T-helper 1 cell (primary cell): ENCODE results near the gene TIMM9.
A peak's percentile ranks its signal among the peaks of the same experiment; 100 is the strongest.
"Not testable (repeated sequence)": the region's sequence is repeated elsewhere in the genome, so short reads cannot be mapped to it uniquely, and the experiment has no call there.

Source experiments
- DNase-seq, 5 donors: peaks; one replicate each; pipeline ENCODE4 v3.0.0-alpha.2; 2012 to 2020

The TIMM9 gene

DNA sequence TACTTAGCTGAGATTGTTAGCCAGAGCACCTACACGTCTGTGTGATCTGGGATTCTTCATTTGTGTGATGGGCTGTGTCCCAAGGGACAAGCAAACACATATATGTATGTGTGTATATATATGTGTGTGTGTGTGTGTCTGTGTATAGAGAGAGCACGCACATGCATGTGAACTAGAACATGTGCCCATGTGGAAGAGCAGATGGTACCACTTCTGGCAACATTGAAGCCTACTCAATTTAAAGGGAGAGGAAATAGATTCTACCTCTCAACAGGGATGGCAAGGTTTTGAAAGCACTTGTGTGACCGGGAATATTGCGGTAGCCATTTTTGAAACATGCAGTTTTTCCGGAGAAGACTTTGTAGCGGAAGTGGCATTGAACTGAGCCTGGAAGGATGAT, 30.2 kb downstream of the TIMM9 start:
- DNase-seq = no peak

- DNase-seq = peak; percentile 47 to 75 (median 54)
Observed at GRCh38 chr14:58395812-58396788, 31.2 kb downstream of the TIMM9 start, which contains the start of gene TOMM20L. Gene TOMM20L (plus strand): TSS chr14:58395930. CDS start chr14:58395958, 28 bp downstream.

- no peak for DNase-seq
Observed at GRCh38 chr14:58395562-58395811, 31.8 kb downstream of the TIMM9 start.

DNA sequence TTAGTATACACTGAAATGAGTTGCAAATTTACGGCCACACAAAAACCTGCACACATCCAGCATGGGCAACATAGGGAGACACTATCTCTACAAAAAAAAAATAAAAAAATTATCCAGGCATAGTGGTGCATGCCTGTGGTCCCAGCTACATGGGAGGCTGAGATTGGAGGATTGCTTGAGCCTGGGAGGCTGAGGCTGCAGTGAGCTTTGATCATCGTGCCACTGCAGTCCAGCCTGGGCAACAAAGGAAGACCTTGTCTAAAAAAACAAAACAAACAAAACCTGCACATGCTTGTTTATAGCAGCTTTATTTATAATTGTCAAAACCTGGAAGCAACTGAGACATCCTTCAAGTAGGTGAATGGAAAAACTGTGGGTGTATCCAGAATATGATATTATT, 36.5 kb downstream of the TIMM9 start:
- DNase-seq = no peak

GRCh38 chr14:58376791-58377190, 50.5 kb downstream of the TIMM9 start:
- DNase-seq = no peak

DNA sequence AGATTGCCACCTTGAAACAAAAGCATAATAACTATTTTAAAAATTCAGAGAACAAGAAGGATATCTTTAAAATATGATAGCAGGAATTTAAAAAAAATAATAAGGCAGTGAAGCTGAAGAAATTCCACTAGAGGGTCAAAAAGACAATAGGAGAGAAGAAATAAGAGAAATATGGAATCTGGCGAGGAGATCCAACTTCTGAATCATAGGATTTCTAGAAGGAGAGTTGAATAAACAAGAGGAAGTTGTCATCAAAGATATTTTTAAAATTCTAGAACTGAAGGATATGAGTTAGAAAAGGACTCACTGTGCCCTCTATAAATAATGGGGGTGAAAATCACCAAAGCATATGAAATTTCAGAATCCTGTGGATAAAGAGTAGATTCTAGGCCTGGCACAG, 58.4 kb downstream of the TIMM9 start:
- DNase-seq = no peak

DNA sequence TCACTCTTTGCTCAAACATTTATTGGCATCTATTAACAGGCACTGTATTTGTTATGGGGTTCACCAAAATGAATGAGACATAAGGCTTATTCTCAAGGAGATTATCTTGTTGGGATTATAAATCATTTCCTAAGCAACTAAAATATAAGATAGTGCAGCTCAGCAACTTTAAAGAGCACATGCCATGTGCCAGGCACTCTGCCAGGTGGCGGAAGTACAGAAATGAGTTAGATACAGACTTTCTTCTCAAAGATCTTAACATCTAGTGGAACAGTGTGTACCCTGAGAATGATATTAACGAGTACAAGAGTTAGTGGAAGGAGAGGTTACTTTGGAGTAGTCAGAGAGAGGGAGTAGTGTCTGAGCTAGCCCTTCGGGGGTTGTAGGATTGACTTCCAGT, 60.0 kb downstream of the TIMM9 start:
- DNase-seq = no peak

DNA sequence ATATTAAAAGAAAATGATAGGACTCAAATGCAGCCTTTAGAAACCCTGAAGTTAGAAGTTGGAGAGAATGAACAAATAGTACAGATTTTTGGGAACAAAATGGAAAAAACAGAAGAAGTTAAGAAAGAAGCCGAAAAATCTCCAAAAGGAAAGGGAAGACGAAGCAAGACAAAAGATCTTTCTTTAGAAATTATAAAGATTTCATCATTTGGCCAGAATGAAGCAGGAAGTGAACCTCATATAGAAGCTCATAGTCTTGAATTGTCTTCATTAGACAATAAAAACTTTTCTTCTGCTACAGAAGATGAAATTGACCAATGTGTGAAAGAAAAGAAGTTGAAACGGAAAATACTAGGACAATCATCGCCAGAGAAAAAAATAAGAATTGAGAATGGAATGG, 63.0 kb downstream of the TIMM9 start:
- DNase-seq = no peak

DNA sequence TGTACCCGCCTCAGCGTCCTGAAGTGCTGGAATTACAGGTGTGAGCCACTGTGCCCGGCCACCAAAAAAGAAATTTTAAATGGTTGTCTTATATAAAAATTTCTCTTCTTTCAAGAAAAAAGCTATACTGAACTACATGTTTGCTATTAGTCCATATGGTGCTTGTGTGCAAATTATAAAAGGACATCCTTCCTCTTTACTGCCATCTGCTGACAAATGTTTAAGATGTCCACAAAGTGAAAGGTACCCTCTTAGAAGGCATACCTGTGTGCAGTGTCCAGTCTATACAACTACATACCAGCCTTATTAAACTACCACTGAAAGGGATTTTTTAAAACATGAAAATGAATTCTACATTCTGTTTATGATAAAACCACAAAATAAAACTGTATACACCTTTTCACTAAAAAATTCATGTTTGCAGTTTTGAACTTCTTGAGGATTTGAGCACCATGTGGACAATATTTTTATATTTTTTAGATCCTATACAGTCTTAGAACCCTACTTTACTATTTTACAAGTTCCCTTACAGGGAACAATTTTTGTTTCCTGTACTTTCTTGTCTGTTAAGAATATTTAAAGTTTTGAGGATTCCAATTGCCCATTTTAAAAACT, 64.4 kb downstream of the TIMM9 start:
- DNase-seq = peak in 1 of 5 donors; percentile 21

DNA sequence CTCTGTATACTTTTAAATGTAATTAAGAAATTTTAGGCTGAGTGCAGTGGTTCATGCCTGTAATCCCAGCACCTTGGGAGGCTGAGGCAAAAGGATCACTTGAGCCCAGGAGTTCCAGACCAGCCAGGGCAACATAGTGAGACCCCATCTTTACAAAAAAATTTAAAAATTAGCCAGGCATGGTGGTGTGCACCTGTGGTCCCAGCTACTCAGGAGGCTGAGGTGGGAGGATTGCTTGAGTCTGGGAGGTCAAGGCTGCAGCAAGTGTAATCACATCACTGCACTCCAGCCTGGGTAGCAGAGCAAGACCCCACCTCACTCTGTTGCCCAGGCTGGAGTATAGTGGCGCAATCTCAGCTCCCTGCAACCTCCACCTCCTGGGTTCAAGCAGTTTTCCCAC, 65.1 kb downstream of the TIMM9 start:
- not testable (repeated sequence) for DNase-seq
